SK-N-SH (cell line): ENCODE data around the gene BEGAIN.

Experiments
- RAD21 ChIP-seq: IDR thresholded peaks from 2 replicates; pipeline ENCODE4 v1.6.1; 2012; ENCODE audit warnings: mild to moderate bottlenecking, low read length
- SMC3 ChIP-seq: IDR thresholded peaks from 2 replicates; pipeline ENCODE4 v1.6.1; 2012; ENCODE audit warnings: low read depth, low read length, improper control_type of control experiment
- TF ChIP-seq, protein P1 (sequence below): fragments of 200-600 bp; sonication (generic); IDR thresholded peaks from 2 replicates; pipeline ENCODE4 v1.6.1; 2017; ENCODE audit warnings: antibody characterized with exemption, mild to moderate bottlenecking, moderate library complexity
- TF ChIP-seq, protein P2 (sequence below): fragments of 150-350 bp; IDR thresholded peaks from 2 replicates; pipeline ENCODE4 v1.6.1; 2016; ENCODE audit warnings: mild to moderate bottlenecking, low read depth, low read length

DNA sequence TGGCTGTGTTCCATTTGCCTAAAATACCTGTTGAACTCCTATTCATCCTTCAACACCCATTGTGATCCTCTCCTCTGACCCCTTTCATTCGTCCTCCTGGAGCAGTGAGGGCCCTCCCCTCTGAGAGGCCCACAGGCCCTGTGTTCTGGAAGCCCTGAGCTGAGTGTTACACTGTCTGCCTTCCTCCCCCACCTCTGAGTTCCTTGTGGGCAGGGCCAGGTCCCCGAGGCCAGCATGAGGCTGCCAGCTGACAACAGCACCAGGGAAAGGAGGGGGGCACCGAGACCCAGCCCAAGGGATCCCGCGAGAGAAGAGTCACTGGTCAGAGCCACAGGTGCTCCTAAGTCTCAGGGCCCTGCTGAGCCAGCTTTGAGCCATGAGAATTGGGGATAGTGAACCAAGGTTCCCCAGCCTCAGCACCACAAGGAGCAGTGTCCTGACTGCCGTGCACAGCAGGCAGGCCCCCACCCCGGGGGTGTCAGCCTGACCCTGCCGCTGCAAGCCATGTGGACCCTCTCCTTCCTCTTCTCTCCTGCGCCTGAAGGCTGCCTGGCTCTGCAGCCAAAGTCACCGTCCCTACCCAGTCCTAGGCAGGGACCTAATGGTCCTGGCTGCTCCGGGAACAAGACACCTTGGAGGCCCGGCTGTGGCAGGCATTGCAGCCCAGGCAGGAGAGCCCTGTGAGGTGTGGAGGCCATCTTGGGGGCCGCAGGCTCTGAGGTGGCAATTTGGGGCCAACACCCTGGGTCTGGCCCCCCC lies 52.5 kb downstream of the BEGAIN start:
- TF ChIP-seq, protein P1, sequence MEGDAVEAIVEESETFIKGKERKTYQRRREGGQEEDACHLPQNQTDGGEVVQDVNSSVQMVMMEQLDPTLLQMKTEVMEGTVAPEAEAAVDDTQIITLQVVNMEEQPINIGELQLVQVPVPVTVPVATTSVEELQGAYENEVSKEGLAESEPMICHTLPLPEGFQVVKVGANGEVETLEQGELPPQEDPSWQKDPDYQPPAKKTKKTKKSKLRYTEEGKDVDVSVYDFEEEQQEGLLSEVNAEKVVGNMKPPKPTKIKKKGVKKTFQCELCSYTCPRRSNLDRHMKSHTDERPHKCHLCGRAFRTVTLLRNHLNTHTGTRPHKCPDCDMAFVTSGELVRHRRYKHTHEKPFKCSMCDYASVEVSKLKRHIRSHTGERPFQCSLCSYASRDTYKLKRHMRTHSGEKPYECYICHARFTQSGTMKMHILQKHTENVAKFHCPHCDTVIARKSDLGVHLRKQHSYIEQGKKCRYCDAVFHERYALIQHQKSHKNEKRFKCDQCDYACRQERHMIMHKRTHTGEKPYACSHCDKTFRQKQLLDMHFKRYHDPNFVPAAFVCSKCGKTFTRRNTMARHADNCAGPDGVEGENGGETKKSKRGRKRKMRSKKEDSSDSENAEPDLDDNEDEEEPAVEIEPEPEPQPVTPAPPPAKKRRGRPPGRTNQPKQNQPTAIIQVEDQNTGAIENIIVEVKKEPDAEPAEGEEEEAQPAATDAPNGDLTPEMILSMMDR = no peak
- TF ChIP-seq RAD21 (no peak), SMC3 (no peak)
- TF ChIP-seq, protein P2, sequence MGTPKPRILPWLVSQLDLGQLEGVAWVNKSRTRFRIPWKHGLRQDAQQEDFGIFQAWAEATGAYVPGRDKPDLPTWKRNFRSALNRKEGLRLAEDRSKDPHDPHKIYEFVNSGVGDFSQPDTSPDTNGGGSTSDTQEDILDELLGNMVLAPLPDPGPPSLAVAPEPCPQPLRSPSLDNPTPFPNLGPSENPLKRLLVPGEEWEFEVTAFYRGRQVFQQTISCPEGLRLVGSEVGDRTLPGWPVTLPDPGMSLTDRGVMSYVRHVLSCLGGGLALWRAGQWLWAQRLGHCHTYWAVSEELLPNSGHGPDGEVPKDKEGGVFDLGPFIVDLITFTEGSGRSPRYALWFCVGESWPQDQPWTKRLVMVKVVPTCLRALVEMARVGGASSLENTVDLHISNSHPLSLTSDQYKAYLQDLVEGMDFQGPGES = no peak
